Endothelial cell of umbilical vein (primary cell): ENCODE data around the gene SPG7. TPM values are rescaled to one million over a fixed set of nuclear protein-coding genes. Genes with fewer than 3 reads are reported as not detected.

Experiments used
- BruUV-seq: library from RNA; stranded (reverse); fragments of 400-500 nt; replicated peaks from 2 replicates; lab custom pipeline; 2021; lab: Mats Ljungman, UMichigan
- CTCF ChIA-PET: fragments of 300-600, 350-600 bp; sonication (Branson Sonifier 250); formaldehyde crosslinking; loops from one replicate; lab custom pipeline; 2021; ENCODE audit warnings: antibody characterized with exemption, inconsistent platforms; lab: Charles Lee
- POLR2A ChIA-PET: fragments of 300-600, 350-600 bp; sonication (Branson Sonifier 250); formaldehyde crosslinking; loops from one replicate; lab custom pipeline; 2021; ENCODE audit warnings: antibody characterized with exemption, inconsistent platforms; lab: Charles Lee
- DNase-seq: peaks from one replicate; pipeline ENCODE4 v3.0.0-alpha.2; 2011; ENCODE audit warnings: low read depth, low spot score
- FAIRE-seq: peaks from 2 replicates; lab custom pipeline; 2011; peaks lifted over from hg19 to GRCh38; lab: Jason Lieb, UNC
- H2AFZ ChIP-seq: 2 replicates; pipeline ENCODE4 v1.6.0; 2012; ENCODE audit warnings: low read depth, low read length, control low read depth, inconsistent platforms
- H3K27ac ChIP-seq: 2 replicates; pipeline ENCODE4 v1.5.1; 2011; ENCODE audit warnings: low read depth, mild to moderate bottlenecking, control low read depth, low read length, moderate library complexity; ENCODE audit not compliant: insufficient read depth
- H3K27me3 ChIP-seq, 2 experiments: 2 replicates each; pipeline versions ENCODE4 v1.6.0 to v1.6.1; 2011; ENCODE audit warnings: low read length in 2 of 2, mixed read lengths in 1 of 2; ENCODE audit not compliant: control insufficient read depth in 2 of 2, insufficient read depth in 2 of 2
- H3K36me3 ChIP-seq, 2 experiments: 2 replicates in 1 of 2; 3 replicates in 1 of 2; pipeline ENCODE4 v1.5.1; 2011; ENCODE audit warnings: low read length in 2 of 2, mild to moderate bottlenecking in 1 of 2, moderate library complexity in 1 of 2; ENCODE audit not compliant: control insufficient read depth in 2 of 2, insufficient read depth in 2 of 2; ENCODE audit errors: extremely low read depth in 1 of 2
- H3K4me1 ChIP-seq: 3 replicates; pipeline ENCODE4 v1.5.1; 2011; ENCODE audit warnings: mild to moderate bottlenecking, low read length; ENCODE audit not compliant: control insufficient read depth, insufficient read depth; ENCODE audit errors: extremely low read depth
- H3K4me2 ChIP-seq: 2 replicates; pipeline ENCODE4 v1.6.1; 2011; ENCODE audit warnings: low read length, control low read depth, mixed read lengths; ENCODE audit not compliant: insufficient read depth
- H3K4me3 ChIP-seq, 3 experiments: fragments of 200-600 bp in 1 of 3; sonication (generic), shearing (Covaris generic) in 1 of 3; replicated peaks in 1 of 3; 2 replicates each; pipeline ENCODE4 v1.5.1; 2011 to 2016; ENCODE audit warnings: control low read depth in 3 of 3, low read length in 3 of 3, mild to moderate bottlenecking in 2 of 3, inconsistent platforms in 1 of 3, low read depth in 1 of 3, moderate library complexity in 1 of 3; ENCODE audit not compliant: insufficient read depth in 1 of 3
- H3K79me2 ChIP-seq: 2 replicates; pipeline ENCODE4 v1.6.0; 2012; ENCODE audit warnings: low read length, inconsistent platforms; ENCODE audit not compliant: control insufficient read depth, insufficient read depth
- H3K9ac ChIP-seq: replicated peaks from 2 replicates; pipeline ENCODE3; 2011; ENCODE audit warnings: low read length, control low read depth; ENCODE audit not compliant: insufficient read depth; ENCODE audit errors: extremely low read depth
- H3K9me1 ChIP-seq: replicated peaks from 3 replicates; pipeline ENCODE4 v1.6.0; 2011; ENCODE audit warnings: mild to moderate bottlenecking, low read length; ENCODE audit not compliant: control insufficient read depth, insufficient read depth; ENCODE audit errors: extremely low read depth
- H3K9me3 ChIP-seq: replicated peaks from 2 replicates; pipeline ENCODE4 v1.5.1; 2012; ENCODE audit warnings: low read length, inconsistent platforms; ENCODE audit not compliant: control insufficient read depth, insufficient read depth
- H4K20me1 ChIP-seq: replicated peaks from 2 replicates; pipeline ENCODE3; 2011; ENCODE audit warnings: mild to moderate bottlenecking, low read length; ENCODE audit not compliant: control insufficient read depth, insufficient read depth; ENCODE audit errors: extremely low read depth
- CTCF ChIP-seq, 2 donors: IDR thresholded peaks; 1 replicate in 1 of 2; 2 replicates in 1 of 2; pipeline ENCODE4 v1.5.1; 2011; ENCODE audit warnings: low read length in 2 of 2, mild to moderate bottlenecking in 2 of 2, moderate library complexity in 2 of 2, control low read depth in 1 of 2, inconsistent platforms in 1 of 2, low read depth in 1 of 2; ENCODE audit not compliant: insufficient read depth in 1 of 2; ENCODE audit errors: extremely low read depth in 1 of 2
- EZH2 ChIP-seq: IDR thresholded peaks from 2 replicates; pipeline ENCODE4 v1.6.1; 2012; ENCODE audit warnings: borderline replicate concordance, low read depth, mild to moderate bottlenecking, moderate library complexity, low read length, inconsistent platforms; ENCODE audit not compliant: severe bottlenecking
- FOS ChIP-seq: IDR thresholded peaks from 2 replicates; pipeline ENCODE4 v1.6.1; 2011; ENCODE audit warnings: mild to moderate bottlenecking, low read length, moderate library complexity, borderline replicate concordance; ENCODE audit not compliant: insufficient read depth
- GATA2 ChIP-seq: IDR thresholded peaks from 2 replicates; pipeline ENCODE4 v1.7.0; 2011; ENCODE audit warnings: low read depth, mild to moderate bottlenecking, moderate library complexity, mixed read lengths, low read length; ENCODE audit not compliant: insufficient read length, insufficient read depth
- JUN ChIP-seq: IDR thresholded peaks from 2 replicates; pipeline ENCODE4 v1.6.1; 2011; ENCODE audit warnings: borderline replicate concordance, low read depth; ENCODE audit not compliant: insufficient read length, insufficient read depth
- MAX ChIP-seq: IDR thresholded peaks from 2 replicates; pipeline ENCODE4 v1.6.1; 2011; ENCODE audit not compliant: insufficient read depth, insufficient read length
- MYC ChIP-seq: IDR thresholded peaks from one replicate; pipeline ENCODE4 v1.6.1; 2011; ENCODE audit warnings: mild to moderate bottlenecking, low read depth, low read length
- POLR2A ChIP-seq: IDR thresholded peaks from 2 replicates; pipeline ENCODE4 v1.6.1; 2012; ENCODE audit warnings: low read depth, mild to moderate bottlenecking, control low read depth, low read length
- POLR2AphosphoS5 ChIP-seq: IDR thresholded peaks from 2 replicates; pipeline ENCODE4 v1.6.1; 2012; ENCODE audit warnings: low read depth, mild to moderate bottlenecking, control low read depth, low read length, moderate library complexity; ENCODE audit not compliant: insufficient read depth
- dilution Hi-C: fragments of 300-500 bp; cut with MboI; formaldehyde crosslinking; loops from one replicate; pipeline ENCODE4 v1.15.0; 2019; ENCODE audit warnings: low sequenced_read_pairs; ENCODE audit not compliant: extremely low pct_ligation_motif_present
- intact Hi-C: fragments of 100-400 bp; cut with micrococcal nuclease; formaldehyde crosslinking; loops from one replicate; pipeline ENCODE4 v1.10.0; 2022
- polyA plus RNA-seq, 4 experiments: library from polyadenylated mRNA; depleted of rRNA in 3 of 4; stranded (reverse) in 3 of 4; unstranded in 1 of 4; fragments of >200 nt; gene quantifications; 2 replicates each; pipeline versions ENCODE4 v1.2.1 to v1.2.3, GENCODE V29; 2011 to 2012; ENCODE audit warnings: missing spikeins in 1 of 4
- total RNA-seq: library from RNA; stranded (reverse); gene quantifications from 2 replicates; pipeline ENCODE4 v1.2.3, GENCODE V29; 2021

The SPG7 gene
- total and polyA plus RNA-seq, 2 donors (not counting 3 experiments of a cell fraction or from before 2014, with no cell fraction given): 90.2 to 146 TPM

GRCh38 chr16:89595330-89596060 lies 87.3 kb downstream of the SPG7 start:
- Histone ChIP-seq H3K9ac (no peak overlapping the region), H4K20me1 (no peaks in the 10 kb centered on the region), H3K4me2 (no peak overlapping the region), H3K36me3 (no peaks in the 10 kb centered on the region), H2AFZ (no peak overlapping the region), H3K9me1 (no peaks in the 10 kb centered on the region), H3K79me2 (no peaks in the 10 kb centered on the region), H3K27me3 (no peaks in the 10 kb centered on the region), H3K9me3 (no peaks in the 10 kb centered on the region), H3K4me3 (no peak overlapping the region), H3K27ac (no peak overlapping the region), H3K4me1 (no peaks in the 10 kb centered on the region)
- no peak for TF ChIP-seq EZH2
- no peak for TF ChIP-seq FOS
- TF ChIP-seq JUN: no peak
- no peak for TF ChIP-seq POLR2AphosphoS5
- TF ChIP-seq MAX: no peak
- no peak for TF ChIP-seq MYC
- TF ChIP-seq CTCF (IDR thresholded peaks at IDR 0.05; ENCODE audit: extremely low read depth in 1 of 2, insufficient read depth in 1 of 2, low read depth in 1 of 2, low read length in 2 of 2): no peak
- no peak for TF ChIP-seq POLR2A
- no peak for TF ChIP-seq GATA2
- CTCF ChIA-PET: no interaction called here
- no peak for FAIRE-seq
- DNase-seq: no peak
- intact Hi-C loops (no loop called here), dilution Hi-C loops (no loop called here)
- POLR2A ChIA-PET: no interaction called here
- BruUV-seq: no TSS peak
